ENCODE measurements around the gene SLFN14. TPM values are rescaled to one million over a fixed set of nuclear protein-coding genes. Genes with fewer than 3 reads are reported as not detected.
A peak's percentile ranks its signal among the peaks of the same experiment; 100 is the strongest.

Gene SLFN14
- total RNA-seq, 1 experiment from 2014 or later: not detected

- Mint-ChIP-seq H3K27ac (ENCODE audit: low read depth, unreplicated experiment) (no peak overlapping the region), H3K4me1 (ENCODE audit: insufficient read depth, unreplicated experiment) (peaks cover 6% of the 10 kb centered on the region), H3K27me3 (ENCODE audit: insufficient read depth, unreplicated experiment) (no peaks in the 10 kb centered on the region), H3K4me3 (ENCODE audit: unreplicated experiment) (no peak overlapping the region), H3K36me3 (ENCODE audit: insufficient read depth, unreplicated experiment) (no peaks in the 10 kb centered on the region), H3K9me3 (ENCODE audit: unreplicated experiment) (no peaks in the 10 kb centered on the region)
- DNase-seq (ENCODE audit: unreplicated experiment): no peak
- intact Hi-C loops (cut with micrococcal nuclease): no loop called here
- ChIA-PET CTCF (no interaction called here), POLR2A (no interaction called here)
- BruUV-seq (replicated peaks): no TSS peak
- TF ChIP-seq CTCF (IDR thresholded peaks at IDR 0.05; ENCODE audit: unreplicated experiment): no peak
Observed at GRCh38 chr17:35584061-35584460, 23.4 kb upstream of the SLFN14 start.

- H3K9me3 Mint-ChIP-seq (ENCODE audit: unreplicated experiment): no peaks in the 10 kb centered on the region
- POLR2A ChIA-PET: interaction anchor here (0.7 to 7.6 kb wide), 23 partner anchors 10 to 515 kb away, joined by 3 to 327 read pairs (median 4); partner anchors contain the start of genes AP2B1, SLFN5 and TAF15
- BruUV-seq (replicated peaks): TSS peak; percentile 78
- no peaks in the 10 kb centered on the region for H3K4me1 Mint-ChIP-seq (ENCODE audit: insufficient read depth, unreplicated experiment)
- peak overlapping the region; percentile 89 for H3K4me3 Mint-ChIP-seq (ENCODE audit: unreplicated experiment)
- no peaks in the 10 kb centered on the region for H3K27me3 Mint-ChIP-seq (ENCODE audit: insufficient read depth, unreplicated experiment)
- TF ChIP-seq CTCF (IDR thresholded peaks at IDR 0.05; ENCODE audit: unreplicated experiment): no peak
- no peak for DNase-seq (ENCODE audit: unreplicated experiment)
- H3K36me3 Mint-ChIP-seq (ENCODE audit: insufficient read depth, unreplicated experiment): peaks cover 8% of the 10 kb centered on the region
- intact Hi-C loops (cut with micrococcal nuclease): no loop called here
- peak overlapping the region; percentile 92 for H3K27ac Mint-ChIP-seq (ENCODE audit: low read depth, unreplicated experiment)
- CTCF ChIA-PET: interaction anchor here (0.5 to 1.9 kb wide), 8 partner anchors 8 to 453 kb away, joined by 3 to 9 read pairs (median 4); partner anchors contain the start of gene AP2B1
Observed at GRCh38 chr17:35578929-35579432, 18.4 kb upstream of the SLFN14 start.

GRCh38 chr17:35578197-35578928, 17.7 kb upstream of the SLFN14 start, which contains the start of gene PEX12:
Gene PEX12 (minus strand): TSS chr17:35578571. CDS start chr17:35578021, 550 bp downstream.
- Mint-ChIP-seq H3K27me3 (ENCODE audit: insufficient read depth, unreplicated experiment) (no peaks in the 10 kb centered on the region), H3K4me3 (ENCODE audit: unreplicated experiment) (peak within 1 kb of the TSS; percentile 89), H3K36me3 (ENCODE audit: insufficient read depth, unreplicated experiment) (peaks cover 14% of the 10 kb centered on the region), H3K4me1 (ENCODE audit: insufficient read depth, unreplicated experiment) (no peaks in the 10 kb centered on the region), H3K27ac (ENCODE audit: low read depth, unreplicated experiment) (peak within 1 kb of the TSS; percentile 92), H3K9me3 (ENCODE audit: unreplicated experiment) (no peaks in the 10 kb centered on the region)
- no TSS peak for BruUV-seq (replicated peaks)
- DNase-seq (ENCODE audit: unreplicated experiment): peak; percentile 94
- intact Hi-C loops (cut with micrococcal nuclease): no loop called here
- TF ChIP-seq CTCF (IDR thresholded peaks at IDR 0.05; ENCODE audit: unreplicated experiment): no peak
- CTCF ChIA-PET: interaction anchor here (0.7 to 1.9 kb wide), 8 partner anchors 9 to 452 kb away, joined by 3 to 9 read pairs (median 4); partner anchors contain the start of gene AP2B1
- POLR2A ChIA-PET: interaction anchor here (0.7 to 7.6 kb wide), 25 partner anchors 9 to 556 kb away, joined by 3 to 327 read pairs (median 4); partner anchors contain the start of genes AP2B1, SLFN12, SLFN5 and TAF15

- Mint-ChIP-seq H3K27me3 (ENCODE audit: insufficient read depth, unreplicated experiment) (no peaks in the 10 kb centered on the region), H3K9me3 (ENCODE audit: unreplicated experiment) (no peaks in the 10 kb centered on the region), H3K27ac (ENCODE audit: low read depth, unreplicated experiment) (peak overlapping the region; percentile 92), H3K4me3 (ENCODE audit: unreplicated experiment) (peak overlapping the region; percentile 89), H3K4me1 (ENCODE audit: insufficient read depth, unreplicated experiment) (no peaks in the 10 kb centered on the region), H3K36me3 (ENCODE audit: insufficient read depth, unreplicated experiment) (peaks cover 14% of the 10 kb centered on the region)
- no peak for DNase-seq (ENCODE audit: unreplicated experiment)
- intact Hi-C loops (cut with micrococcal nuclease): no loop called here
- TF ChIP-seq CTCF (IDR thresholded peaks at IDR 0.05; ENCODE audit: unreplicated experiment): no peak
- ChIA-PET CTCF (interaction anchor here (1.2 to 1.9 kb wide), 3 partner anchors 9 to 193 kb away, joined by 3 to 9 read pairs (median 5); partner anchors contain the start of gene AP2B1), POLR2A (interaction anchor here (0.7 to 7.6 kb wide), 16 partner anchors 9 to 555 kb away, joined by 3 to 327 read pairs (median 4); partner anchors contain the start of genes AP2B1, SLFN12, SLFN5 and TAF15)
- BruUV-seq (replicated peaks): TSS peak; percentile 79
Observed at GRCh38 chr17:35577830-35578196, 17.2 kb upstream of the SLFN14 start.
